H4 (cell line): ENCODE measurements around the gene SNAP29. TPM values are rescaled to one million over a fixed set of nuclear protein-coding genes. Genes with fewer than 3 reads are reported as not detected.
"Not testable (repeated sequence)": the region's sequence is repeated elsewhere in the genome, so short reads cannot be mapped to it uniquely, and the experiment has no call there.

Experiments used
- DNase-seq: peaks from one replicate; pipeline ENCODE4 v3.0.0-alpha.2; 2015; ENCODE audit warnings: low spot score
- total RNA-seq: library from RNA; depleted of rRNA; stranded (reverse); fragments of >200 nt; shearing (Covaris generic); gene quantifications from 2 replicates; pipeline ENCODE4 v1.2.3, GENCODE V29; 2014

The SNAP29 gene
- total RNA-seq, 1 experiment from 2014 or later: 6.1 TPM

GRCh38 chr22:20901093-20902033 is 42.6 kb downstream of the SNAP29 start:
- DNase-seq: not testable (repeated sequence)

- DNase-seq: no peak
Observed at GRCh38 chr22:20903093-20903492, 44.3 kb downstream of the SNAP29 start.

GRCh38 chr22:20904008-20904979 is 45.5 kb downstream of the SNAP29 start:
- peak; percentile 59 for DNase-seq

- DNase-seq: no peak
Observed at GRCh38 chr22:20904980-20905355, 46.2 kb downstream of the SNAP29 start.

GRCh38 chr22:20905415-20906386 is 46.9 kb downstream of the SNAP29 start:
- no peak for DNase-seq

- no peak for DNase-seq
Observed at GRCh38 chr22:20906387-20906767, 47.6 kb downstream of the SNAP29 start.

GRCh38 chr22:20908717-20909116 is 49.9 kb downstream of the SNAP29 start:
- DNase-seq: not testable (repeated sequence)

- DNase-seq: peak; percentile 11
Observed at GRCh38 chr22:20909543-20910303, 50.9 kb downstream of the SNAP29 start.

GRCh38 chr22:20912494-20912893 is 53.7 kb downstream of the SNAP29 start:
- no peak for DNase-seq

GRCh38 chr22:20916916-20917810 is 58.4 kb downstream of the SNAP29 start, which contains the start of gene CRKL:
TSS of gene CRKL (plus strand) at chr22:20917407. CDS start at chr22:20917935, 528 bp downstream.
- DNase-seq: peak; percentile 90

- no peak for DNase-seq
Observed at GRCh38 chr22:20918663-20919218, 59.9 kb downstream of the SNAP29 start.

- DNase-seq: no peak
Observed at GRCh38 chr22:20919718-20920117, 60.9 kb downstream of the SNAP29 start.

GRCh38 chr22:20920881-20921203 is 62.0 kb downstream of the SNAP29 start:
- DNase-seq: no peak

- DNase-seq: no peak
Observed at GRCh38 chr22:20922141-20922751, 63.4 kb downstream of the SNAP29 start.

- no peak for DNase-seq
Observed at GRCh38 chr22:20926243-20926642, 67.4 kb downstream of the SNAP29 start.

- no peak for DNase-seq
Observed at GRCh38 chr22:20927940-20928572, 69.2 kb downstream of the SNAP29 start.

- no peak for DNase-seq
Observed at GRCh38 chr22:20928573-20928967, 69.8 kb downstream of the SNAP29 start.

GRCh38 chr22:20930004-20930403 is 71.2 kb downstream of the SNAP29 start:
- no peak for DNase-seq
